GM19455 (cell line): Measurements from ENCODE around the gene GNG7.
"Not testable (repeated sequence)": the region's sequence is repeated elsewhere in the genome, so short reads cannot be mapped to it uniquely, and the experiment has no call there.

ENCODE experiments used
- ATAC-seq: cut with Tn5 transposase; IDR thresholded peaks from one replicate; pipeline ENCODE4 v1.9.1; 2021; ENCODE audit not compliant: unreplicated experiment

Gene GNG7

DNA sequence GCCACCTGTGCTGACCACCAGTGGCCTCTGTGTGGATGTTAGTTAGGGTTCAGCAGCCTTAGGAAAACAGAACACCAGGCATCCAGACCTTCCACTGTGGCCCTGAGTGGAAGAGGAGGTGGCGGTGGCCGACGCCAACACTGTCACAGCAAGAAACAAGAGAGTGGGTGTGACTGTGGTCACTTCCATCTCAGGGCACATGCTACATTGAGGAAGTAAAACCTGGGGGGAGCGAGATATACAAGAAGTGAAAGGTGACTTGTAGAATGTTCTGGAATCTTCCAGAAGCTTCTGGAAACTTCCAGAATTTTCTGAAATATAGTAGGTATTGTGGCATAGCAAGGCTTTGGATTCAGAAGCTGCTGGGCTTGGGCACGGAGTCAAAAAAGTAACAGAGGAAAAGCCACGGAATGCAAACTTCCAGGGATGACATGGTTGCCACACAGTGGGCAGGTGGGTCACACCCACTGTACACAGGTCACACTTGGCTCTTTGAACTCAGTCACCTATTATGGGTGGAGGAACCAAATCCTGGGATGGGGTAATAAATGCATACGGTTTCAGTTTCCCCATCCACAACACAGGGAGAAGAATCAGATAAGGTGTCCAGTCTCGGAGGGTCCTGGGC lies 24.3 kb downstream of the GNG7 start:
- ATAC-seq = no peak

GRCh38 chr19:2676823-2677222 lies 25.7 kb downstream of the GNG7 start:
- ATAC-seq = no peak

GRCh38 chr19:2675892-2676291 lies 26.6 kb downstream of the GNG7 start:
- no peak for ATAC-seq

DNA sequence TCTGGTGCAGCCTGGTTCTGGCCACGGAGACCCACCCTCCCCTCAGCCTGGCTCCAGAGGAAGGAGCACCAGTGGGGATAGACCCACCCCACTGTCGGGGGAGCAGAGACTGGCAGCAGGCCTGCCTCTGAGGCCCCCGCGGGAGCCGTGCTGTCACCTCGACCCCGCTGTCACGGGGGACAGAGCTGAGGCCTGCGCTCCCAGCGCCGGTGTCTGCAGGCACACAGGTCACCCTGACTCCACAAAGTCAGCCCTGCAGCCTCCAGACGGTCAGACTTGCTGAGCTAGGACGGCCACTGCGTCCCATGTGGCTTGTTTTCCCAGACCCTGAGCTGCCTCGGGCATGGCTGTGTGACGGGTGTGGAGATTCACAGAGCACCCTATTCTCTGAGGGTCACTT lies 32.3 kb downstream of the GNG7 start:
- no peak for ATAC-seq

- ATAC-seq = no peak
Measured at GRCh38 chr19:2668175-2668763, 34.2 kb downstream of the GNG7 start.

GRCh38 chr19:2667349-2667748 lies 35.1 kb downstream of the GNG7 start:
- not testable (repeated sequence) for ATAC-seq

GRCh38 chr19:2666344-2666994 lies 36.0 kb downstream of the GNG7 start:
- no peak for ATAC-seq

GRCh38 chr19:2665103-2665502 lies 37.4 kb downstream of the GNG7 start:
- no peak for ATAC-seq

DNA sequence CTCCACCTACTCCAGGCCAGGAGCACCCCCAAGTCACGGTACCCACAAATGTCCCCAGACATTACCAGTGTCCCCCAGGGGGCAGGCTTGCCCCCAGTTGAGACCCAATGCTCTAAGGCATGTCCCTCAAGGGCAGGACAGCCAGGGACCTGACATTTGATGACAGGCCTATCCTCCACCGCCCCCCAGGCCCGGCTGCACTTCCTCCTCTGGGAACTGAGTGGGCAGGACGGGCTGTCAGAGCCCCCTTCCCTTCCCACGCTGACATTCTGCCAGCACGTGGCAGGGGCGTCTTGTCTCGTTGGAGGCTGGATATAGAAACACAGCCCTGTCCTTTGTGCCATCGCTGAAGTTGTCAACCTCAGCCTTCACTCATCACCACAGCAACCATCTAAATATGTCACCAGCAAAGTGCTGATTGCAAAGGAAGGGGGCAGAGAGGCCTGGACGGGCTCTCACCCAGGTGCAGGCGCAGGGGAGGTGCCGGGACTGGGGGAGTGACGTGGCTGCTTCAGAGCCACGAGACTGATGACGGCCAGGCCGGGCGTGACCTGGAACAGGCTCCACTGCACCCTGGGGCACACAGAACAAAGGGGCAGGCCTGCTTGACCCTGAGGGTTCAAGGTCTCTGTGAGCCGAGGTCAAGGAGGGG lies 38.4 kb downstream of the GNG7 start:
- ATAC-seq = peak; percentile 70

DNA sequence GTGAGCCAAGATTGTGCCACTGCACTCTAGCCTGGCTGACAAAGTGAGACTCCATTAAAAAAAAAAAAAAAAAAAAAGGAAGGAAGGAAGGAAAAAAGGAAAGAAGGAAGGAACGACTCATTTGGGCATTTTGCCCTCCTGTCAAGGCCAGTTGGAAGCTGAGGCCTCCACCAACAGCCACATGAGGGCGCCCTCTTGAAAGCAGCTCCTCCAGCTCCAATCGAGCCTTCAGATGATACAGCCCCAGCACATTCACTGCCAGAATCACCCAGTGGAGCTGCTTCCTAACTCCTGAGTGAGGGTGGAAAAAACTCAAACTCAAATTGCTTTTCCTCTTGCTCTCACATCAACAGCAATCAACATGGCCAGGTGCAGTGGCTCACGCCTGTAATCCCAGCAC lies 40.9 kb downstream of the GNG7 start:
- ATAC-seq = no peak

DNA sequence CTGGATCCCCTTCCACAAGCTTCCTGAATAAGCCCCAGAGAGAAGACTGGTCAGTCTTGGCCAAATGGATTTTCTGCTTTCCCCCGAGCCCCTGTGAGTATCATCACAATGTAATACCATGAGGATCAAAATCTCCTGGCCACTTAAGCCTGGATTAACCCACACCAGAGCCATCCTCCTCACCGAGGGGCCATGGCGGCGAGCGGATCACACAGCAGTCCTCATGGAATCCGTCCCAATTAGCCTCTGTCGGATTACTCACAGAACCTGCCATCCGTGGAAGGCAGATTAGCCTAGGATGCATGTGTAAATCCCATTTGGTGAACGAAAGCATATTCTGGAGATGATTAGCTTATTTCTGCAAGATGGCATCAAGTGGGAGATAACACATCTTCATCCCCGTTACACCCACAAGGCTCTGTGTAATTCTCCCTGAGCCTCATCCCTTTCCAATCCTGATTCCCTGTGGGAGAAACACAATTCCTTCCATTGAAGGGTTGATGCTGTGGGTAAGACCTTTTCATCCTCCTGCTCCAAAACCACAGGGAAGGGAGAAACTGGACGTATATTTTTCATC lies 42.5 kb downstream of the GNG7 start:
- ATAC-seq = no peak

DNA sequence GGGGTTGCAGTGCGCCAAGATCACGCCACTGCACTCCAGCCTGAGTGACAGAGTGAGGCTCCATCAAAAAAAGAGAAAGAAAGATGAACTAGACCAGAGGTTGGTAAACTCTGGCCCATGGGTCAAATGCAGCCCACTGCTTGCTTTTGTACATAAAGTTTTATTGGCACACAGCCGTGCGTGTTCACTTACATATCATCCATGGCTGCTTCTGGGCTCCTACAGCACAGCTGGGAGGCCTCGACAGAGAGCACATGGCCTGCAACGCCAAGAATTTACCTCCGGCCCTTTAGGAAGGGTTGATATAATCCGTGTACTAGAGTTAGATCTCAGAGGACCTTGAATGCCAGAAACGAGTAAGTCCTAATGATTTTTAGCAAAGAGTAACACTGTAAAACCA lies 46.0 kb downstream of the GNG7 start:
- ATAC-seq = no peak

DNA sequence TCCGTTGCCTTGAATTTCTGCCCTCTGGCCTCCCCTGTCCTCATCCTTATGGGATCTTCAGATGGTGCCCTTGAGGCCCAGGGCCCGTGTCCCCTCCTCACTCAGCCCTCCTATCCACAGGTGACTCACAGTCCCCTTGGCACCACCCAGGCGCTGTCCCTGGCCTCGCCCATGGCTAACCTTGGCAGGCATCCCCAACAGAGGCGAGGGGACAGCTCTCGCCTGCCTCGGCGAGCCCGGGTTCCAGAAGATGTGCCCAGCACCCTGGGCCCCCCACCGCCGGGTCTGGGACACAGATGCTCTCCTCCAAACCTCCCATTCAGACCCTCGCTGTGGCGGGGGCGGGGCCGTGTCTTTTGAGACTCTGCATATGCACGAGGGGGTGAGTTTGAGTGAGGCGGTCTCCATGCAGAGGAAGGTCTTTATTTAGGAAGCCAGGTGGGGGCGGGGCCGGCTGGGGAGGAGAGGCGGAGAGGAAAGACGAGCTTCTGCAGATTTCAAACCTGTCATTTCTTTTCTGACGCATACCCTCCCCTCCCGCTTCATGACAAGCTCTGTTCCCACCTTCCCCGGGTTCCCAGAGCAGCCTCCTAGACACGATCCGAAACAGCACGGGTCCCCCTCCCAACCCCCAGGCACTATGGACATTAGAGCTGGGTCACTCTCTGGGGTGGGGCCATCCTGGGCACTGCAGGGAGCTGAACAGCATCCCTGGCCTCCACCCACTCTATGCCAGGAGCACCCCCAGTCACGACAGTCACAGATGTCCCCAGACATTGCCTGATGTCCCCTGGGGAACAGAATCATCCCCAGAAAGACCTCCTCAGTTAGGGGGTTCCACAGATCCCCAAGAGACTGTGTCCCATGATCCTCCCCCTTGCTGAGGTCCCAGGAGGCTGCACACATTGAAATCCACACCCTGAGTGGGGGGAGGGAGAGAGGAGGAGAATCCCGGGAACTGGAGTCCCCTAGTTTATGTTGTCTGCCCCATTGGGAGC lies 48.5 kb downstream of the GNG7 start:
- ATAC-seq = no peak

DNA sequence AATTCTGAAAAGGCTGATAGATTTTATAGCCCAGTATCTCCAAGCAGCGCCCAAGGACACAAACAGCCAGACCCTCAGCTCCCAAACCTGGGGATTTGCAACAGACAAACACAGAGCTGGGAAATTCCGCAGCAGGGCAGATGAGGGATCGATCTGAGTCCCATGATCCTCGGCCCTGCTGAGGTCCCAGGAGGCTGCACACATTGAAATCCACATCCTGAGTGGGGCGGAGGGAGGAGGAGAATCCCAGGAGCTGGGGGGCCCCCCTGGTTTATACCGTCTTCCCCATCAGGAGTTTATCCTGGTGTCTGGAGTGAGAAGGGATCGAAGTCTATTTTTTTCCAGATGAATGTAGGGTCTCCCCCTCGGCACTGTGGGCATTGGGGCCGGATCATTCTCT lies 49.3 kb downstream of the GNG7 start:
- no peak for ATAC-seq

- no peak for ATAC-seq
Measured at GRCh38 chr19:2652504-2653099, 49.9 kb downstream of the GNG7 start.

DNA sequence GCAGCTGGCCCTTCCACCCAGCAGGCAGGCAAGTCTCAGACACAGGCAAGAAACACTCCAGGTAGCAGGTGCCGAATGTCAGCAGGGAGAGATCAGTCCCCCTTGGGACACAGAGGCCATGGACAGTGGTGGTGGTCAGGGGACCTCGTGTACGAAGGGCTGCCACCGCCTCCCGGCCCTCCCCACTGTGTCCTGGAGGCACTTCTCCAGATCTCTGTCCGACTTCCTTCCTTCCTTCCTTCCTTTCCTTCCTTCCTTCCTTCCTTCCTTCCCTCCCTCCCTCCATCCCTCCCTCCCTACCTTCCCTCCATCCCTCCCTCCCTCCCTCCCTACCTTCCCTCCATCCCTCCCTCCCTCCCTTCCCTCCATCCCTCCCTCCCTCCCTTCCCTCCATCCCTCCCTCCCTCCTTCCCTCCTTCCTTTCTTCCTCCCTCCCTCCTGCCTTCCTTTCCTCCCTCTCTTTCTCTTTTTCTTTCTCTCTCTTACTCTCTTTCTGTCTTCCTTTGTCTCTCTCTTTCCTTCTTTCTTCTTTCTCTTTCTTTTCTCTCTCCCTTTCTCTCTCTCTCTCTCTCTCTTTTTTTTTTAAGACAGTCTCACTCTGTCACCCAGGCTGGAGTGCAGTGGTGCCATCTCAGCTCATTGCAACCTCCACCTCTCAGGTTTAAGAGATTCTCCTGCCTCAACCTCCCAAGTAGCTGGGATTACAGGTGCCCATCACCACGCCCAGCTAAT lies 51.3 kb downstream of the GNG7 start:
- not testable (repeated sequence) for ATAC-seq

- no peak for ATAC-seq
Measured at GRCh38 chr19:2650515-2650914, 52.0 kb downstream of the GNG7 start.

- no peak for ATAC-seq
Measured at GRCh38 chr19:2648528-2648937, 54.0 kb downstream of the GNG7 start.

- ATAC-seq = no peak
Measured at GRCh38 chr19:2648099-2648498, 54.4 kb downstream of the GNG7 start.
